ENCODE results near the gene HIPK2. TPM values are rescaled to one million over a fixed set of nuclear protein-coding genes. Genes with fewer than 3 reads are reported as not detected.

The HIPK2 gene
- total RNA-seq, 1 donor, result 7.3 TPM

DNA sequence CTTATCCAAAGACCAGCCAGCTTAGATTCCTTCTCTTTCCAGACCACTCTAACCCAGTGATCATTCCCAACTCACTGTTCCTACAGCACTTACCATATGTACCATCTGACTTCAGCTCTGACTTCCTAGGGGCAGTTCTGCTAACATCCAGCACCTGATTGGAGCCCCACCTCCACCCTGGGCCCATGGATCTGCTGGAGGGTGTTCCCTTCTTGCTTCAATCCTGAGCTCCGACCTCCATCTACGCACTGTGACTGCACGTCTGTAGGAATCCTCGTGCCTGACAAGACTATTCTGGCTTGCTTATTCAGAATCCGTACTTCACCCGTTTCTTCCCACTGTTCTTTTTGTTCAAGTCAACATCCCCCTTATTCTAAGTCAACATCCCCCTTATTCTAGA, 57.6 kb downstream of the HIPK2 start:
- TF ChIP-seq, protein P1, sequence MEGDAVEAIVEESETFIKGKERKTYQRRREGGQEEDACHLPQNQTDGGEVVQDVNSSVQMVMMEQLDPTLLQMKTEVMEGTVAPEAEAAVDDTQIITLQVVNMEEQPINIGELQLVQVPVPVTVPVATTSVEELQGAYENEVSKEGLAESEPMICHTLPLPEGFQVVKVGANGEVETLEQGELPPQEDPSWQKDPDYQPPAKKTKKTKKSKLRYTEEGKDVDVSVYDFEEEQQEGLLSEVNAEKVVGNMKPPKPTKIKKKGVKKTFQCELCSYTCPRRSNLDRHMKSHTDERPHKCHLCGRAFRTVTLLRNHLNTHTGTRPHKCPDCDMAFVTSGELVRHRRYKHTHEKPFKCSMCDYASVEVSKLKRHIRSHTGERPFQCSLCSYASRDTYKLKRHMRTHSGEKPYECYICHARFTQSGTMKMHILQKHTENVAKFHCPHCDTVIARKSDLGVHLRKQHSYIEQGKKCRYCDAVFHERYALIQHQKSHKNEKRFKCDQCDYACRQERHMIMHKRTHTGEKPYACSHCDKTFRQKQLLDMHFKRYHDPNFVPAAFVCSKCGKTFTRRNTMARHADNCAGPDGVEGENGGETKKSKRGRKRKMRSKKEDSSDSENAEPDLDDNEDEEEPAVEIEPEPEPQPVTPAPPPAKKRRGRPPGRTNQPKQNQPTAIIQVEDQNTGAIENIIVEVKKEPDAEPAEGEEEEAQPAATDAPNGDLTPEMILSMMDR (IDR thresholded peaks at IDR 0.05; ENCODE audit: insufficient read depth, low read depth, low read length), result no peak
- no peak overlapping the region for H3K4me3 ChIP-seq (ENCODE audit: low read depth, low read length)
- DNase-seq (ENCODE audit: low read depth), result no peak

DNA sequence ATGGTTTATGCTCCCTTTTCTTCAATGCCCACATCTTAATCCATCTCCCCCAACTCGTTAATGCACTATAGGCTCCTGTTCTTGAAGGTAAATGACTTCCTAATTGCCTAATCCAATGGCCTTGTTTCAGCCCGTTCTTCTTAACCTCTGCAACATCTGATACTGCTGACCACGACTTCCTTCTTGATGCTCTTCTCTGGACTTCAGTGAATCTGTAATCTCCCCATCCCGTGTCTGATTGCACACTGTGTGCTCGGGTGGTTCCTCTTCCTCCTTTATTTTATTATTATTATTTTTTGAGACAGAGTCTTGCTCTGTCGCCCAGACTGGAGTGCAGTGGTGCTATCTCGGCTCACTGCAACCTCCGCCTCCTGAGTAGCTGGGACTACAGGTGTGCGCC, 58.9 kb downstream of the HIPK2 start:
- peak; percentile 55 for DNase-seq (ENCODE audit: low read depth)
- H3K4me3 ChIP-seq (ENCODE audit: low read depth, low read length), result no peak overlapping the region
- TF ChIP-seq, protein P1 (IDR thresholded peaks at IDR 0.05; ENCODE audit: insufficient read depth, low read depth, low read length), result no peak

DNA sequence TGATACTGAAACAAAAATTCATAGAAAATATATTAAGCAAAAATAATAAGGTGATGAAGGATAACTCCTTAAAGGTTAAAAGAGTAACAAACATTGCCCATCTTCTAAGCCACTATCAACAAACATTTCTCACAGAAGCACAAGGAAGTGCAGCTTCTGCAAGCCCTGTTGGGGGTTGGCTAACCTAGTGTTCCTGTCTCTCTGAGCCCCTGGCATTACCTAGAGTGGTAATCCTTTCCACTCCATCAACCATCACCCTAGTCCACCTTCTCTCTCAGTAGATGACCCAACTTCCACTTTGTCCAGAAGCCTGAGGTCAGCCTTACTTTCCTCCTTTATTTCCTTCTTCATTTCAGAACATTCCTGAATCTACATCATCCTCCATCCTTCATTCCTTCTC, 59.7 kb downstream of the HIPK2 start:
- TF ChIP-seq, protein P1 (IDR thresholded peaks at IDR 0.05; ENCODE audit: insufficient read depth, low read depth, low read length), result no peak
- no peak for DNase-seq (ENCODE audit: low read depth)

DNA sequence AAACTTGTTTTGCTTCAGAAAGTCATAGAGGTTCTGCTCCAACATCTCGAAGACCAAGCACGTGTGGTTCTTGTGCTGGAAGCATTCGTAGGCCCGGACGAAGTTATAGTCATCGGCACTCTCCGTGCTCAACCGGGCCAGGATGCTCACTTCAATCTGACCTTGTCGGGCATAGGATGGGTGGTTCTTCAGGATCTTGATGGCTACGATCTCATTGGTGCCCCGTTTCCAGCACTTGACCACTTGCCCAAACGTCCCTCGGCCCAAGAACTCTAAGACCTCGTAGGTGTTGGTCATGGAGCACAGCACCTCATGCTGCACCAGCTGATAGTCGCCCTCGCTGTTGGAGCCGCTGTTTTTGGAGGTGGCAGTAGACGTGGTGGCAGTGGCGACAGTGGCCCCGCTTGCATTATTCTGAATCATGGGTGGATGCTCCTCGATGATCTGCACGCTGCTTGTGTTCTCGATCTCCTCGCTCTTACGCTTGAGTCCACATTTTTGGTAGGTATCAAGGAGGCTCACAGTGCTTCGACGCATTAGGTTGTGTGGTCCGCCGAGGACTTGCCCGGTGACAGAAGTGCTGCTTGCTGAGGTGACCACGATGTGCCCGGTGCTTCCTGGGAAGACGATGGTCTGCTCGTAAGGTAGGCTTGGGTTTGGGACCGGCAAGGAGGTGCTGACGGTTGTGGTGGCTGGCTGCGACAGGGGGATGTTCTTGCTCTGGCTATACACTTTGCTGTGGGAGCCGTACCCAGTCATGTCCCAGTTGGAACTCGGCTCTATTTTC, 61.4 kb downstream of the HIPK2 start:
- TF ChIP-seq, protein P1 (IDR thresholded peaks at IDR 0.05; ENCODE audit: insufficient read depth, low read depth, low read length), result no peak
- H3K4me3 ChIP-seq (ENCODE audit: low read depth, low read length), result no peak overlapping the region
- no peak for DNase-seq (ENCODE audit: low read depth)

More for the DNA sequence above, 59.7 kb downstream of the HIPK2 start:
- no peak overlapping the region for H3K4me3 ChIP-seq (ENCODE audit: low read depth, low read length)

DNA sequence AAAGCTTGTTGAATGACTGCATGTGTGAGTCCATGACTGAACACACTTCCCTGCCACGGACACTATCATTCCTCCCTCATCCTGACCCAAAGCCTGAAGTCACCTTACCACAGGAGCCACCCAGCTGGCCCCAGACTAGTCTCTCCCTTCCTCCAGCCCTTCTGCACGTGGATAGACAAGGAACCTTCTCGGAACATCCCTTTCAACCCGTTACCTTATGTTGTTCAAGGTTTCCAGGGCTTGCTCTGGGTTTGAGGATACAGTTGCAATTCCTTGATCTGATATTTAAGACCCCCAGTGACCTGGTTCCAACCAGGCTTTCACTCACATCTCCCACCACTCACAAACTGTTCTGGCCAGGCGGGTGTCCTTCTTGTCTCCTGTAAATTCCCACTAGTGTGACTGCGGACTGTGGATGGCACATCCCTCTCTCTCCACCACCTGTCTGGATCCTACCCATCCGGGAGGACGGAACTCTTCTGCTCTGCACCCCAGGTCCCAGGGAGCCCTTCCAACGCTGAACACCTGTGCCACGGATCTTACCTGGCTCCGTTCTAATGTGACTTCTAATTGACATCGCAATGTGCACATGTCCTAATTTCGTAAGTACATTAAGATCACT, 62.5 kb downstream of the HIPK2 start:
- TF ChIP-seq, protein P1 (IDR thresholded peaks at IDR 0.05; ENCODE audit: insufficient read depth, low read depth, low read length), result no peak
- no peak for DNase-seq (ENCODE audit: low read depth)
- H3K4me3 ChIP-seq (ENCODE audit: low read depth, low read length), result no peak overlapping the region

DNA sequence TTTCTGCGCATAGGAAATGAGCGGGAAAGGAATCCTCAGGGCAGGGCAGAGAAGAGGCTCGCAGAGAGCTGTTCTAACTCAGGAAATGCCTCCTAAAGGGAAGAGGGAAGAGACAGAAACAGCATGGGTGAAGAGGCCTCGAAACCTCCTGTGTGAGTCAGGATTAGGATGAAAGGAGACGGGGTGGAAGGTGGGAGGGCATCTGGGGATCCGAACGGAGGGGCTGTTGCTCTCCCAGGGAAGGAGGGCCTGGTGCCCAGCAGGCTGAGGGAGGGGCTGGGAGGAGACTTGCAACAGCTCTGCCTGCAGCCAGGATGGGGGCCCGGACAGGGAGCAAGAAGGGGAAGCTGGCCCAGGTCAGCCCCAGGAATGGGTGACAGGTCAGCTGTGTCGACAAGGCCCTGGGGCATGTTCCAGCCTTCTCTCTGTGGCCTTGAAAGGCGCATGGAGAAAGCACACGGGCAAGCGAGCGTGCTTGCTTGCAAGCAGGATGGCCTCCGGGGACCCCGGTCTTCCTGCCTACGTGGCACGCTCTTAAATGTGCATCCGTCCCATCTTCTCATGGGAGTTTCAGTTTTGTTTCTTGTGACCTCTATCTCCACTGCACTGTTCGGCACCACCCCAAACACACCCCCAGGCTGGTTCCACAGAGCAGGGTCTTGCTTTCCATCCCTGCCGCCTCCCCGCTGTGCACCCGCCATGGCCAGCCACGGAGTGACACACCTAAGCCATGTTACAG, 63.5 kb downstream of the HIPK2 start:
- TF ChIP-seq, protein P1 (IDR thresholded peaks at IDR 0.05; ENCODE audit: insufficient read depth, low read depth, low read length), result no peak

More for the DNA sequence above, 63.5 kb downstream of the HIPK2 start:
- no peak for DNase-seq (ENCODE audit: low read depth)
- no peak overlapping the region for H3K4me3 ChIP-seq (ENCODE audit: low read depth, low read length)

All from fibroblast of villous mesenchyme (primary cell).